Left ventricle myocardium inferior (tissue), 1 donor: Measurements from ENCODE around the gene R3HDM2. TPM values are rescaled to one million over a fixed set of nuclear protein-coding genes. Genes with fewer than 3 reads are reported as not detected.

Source experiments
- DNase-seq: peaks from one replicate; pipeline ENCODE4 v3.0.0-alpha.2; 2020
- H3K27ac ChIP-seq: fragments of 200-600 bp; replicated peaks from 2 replicates; pipeline ENCODE4 v1.8.0; 2021
- H3K27me3 ChIP-seq: fragments of 200-600 bp; 2 replicates; pipeline ENCODE4 v1.8.0; 2021; ENCODE audit warnings: low read depth
- H3K36me3 ChIP-seq: fragments of 200-600 bp; 2 replicates; pipeline ENCODE4 v1.8.0; 2021
- H3K4me1 ChIP-seq: fragments of 200-600 bp; 2 replicates; pipeline ENCODE4 v1.8.0; 2021
- H3K4me3 ChIP-seq: fragments of 200-600 bp; 2 replicates; pipeline ENCODE4 v1.8.0; 2021; ENCODE audit warnings: mild to moderate bottlenecking, moderate library complexity
- H3K9me3 ChIP-seq: fragments of 200-600 bp; replicated peaks from 2 replicates; pipeline ENCODE4 v1.8.0; 2021
- CTCF ChIP-seq: fragments of 200-600 bp; IDR thresholded peaks from 2 replicates; pipeline ENCODE4 v1.8.0; 2021; ENCODE audit warnings: antibody characterized with exemption, mild to moderate bottlenecking, borderline replicate concordance
- intact Hi-C: fragments of 100-400 bp; cut with micrococcal nuclease; formaldehyde crosslinking; loops from one replicate; pipeline ENCODE4 v1.11.0; 2022
- total RNA-seq: library from RNA; stranded (reverse); fragmentation: NEBNext Ultra II Directional; extraction: Animal tissue kit (Norgen Biotek cat#: 25700); gene quantifications from one replicate; pipeline ENCODE4 v1.2.1, GENCODE V29; 2021
- donor health status: DM: no; HTN: yes; CAD: no; lungs with severe emphysema.

Gene R3HDM2
- total RNA-seq, 1 donor from 2014 or later = 63.1 TPM

- DNase-seq = no peak
- intact Hi-C loops = no loop called here
Measured at GRCh38 chr12:57460841-57461275, 30.0 kb upstream of the R3HDM2 start.

GRCh38 chr12:57460468-57460784 is 29.6 kb upstream of the R3HDM2 start:
- Histone ChIP-seq H3K9me3 (no peaks in the 10 kb centered on the region), H3K27me3 (peaks cover 22% of the 10 kb centered on the region), H3K27ac (peak overlapping the region; percentile 88), H3K4me3 (peak overlapping the region; percentile 80), H3K36me3 (no peaks in the 10 kb centered on the region), H3K4me1 (peaks cover 44% of the 10 kb centered on the region)
- intact Hi-C loops = no loop called here
- TF ChIP-seq CTCF = no peak
- no peak for DNase-seq

More at GRCh38 chr12:57460841-57461275, 30.0 kb upstream of the R3HDM2 start:
- H3K4me3 ChIP-seq = peak overlapping the region; percentile 80
- no peaks in the 10 kb centered on the region for H3K36me3 ChIP-seq
- H3K27me3 ChIP-seq = peaks cover 26% of the 10 kb centered on the region
- TF ChIP-seq CTCF = no peak
- H3K27ac ChIP-seq = peak overlapping the region; percentile 18
- H3K4me1 ChIP-seq = peaks cover 44% of the 10 kb centered on the region
- no peaks in the 10 kb centered on the region for H3K9me3 ChIP-seq

- peaks cover 44% of the 10 kb centered on the region for H3K4me1 ChIP-seq
- peak within 1 kb of the TSS; percentile 80 for H3K4me3 ChIP-seq
- no peaks in the 10 kb centered on the region for H3K36me3 ChIP-seq
- H3K27ac ChIP-seq = peak within 1 kb of the TSS; percentile 88
- H3K27me3 ChIP-seq = peaks cover 20% of the 10 kb centered on the region
- H3K9me3 ChIP-seq = no peaks in the 10 kb centered on the region
- DNase-seq = no peak
- intact Hi-C loops = loop anchor here (5.0 kb wide), 1 partner anchor 158 kb away; no protein-coding TSS in a partner anchor
- TF ChIP-seq CTCF = no peak
Measured at GRCh38 chr12:57459750-57460467, 29.1 kb upstream of the R3HDM2 start, which contains the start of gene GLI1. TSS of gene GLI1 (plus strand) at chr12:57459785. CDS start at chr12:57463692, 3,907 bp downstream.

- Histone ChIP-seq H3K27ac (peak overlapping the region; percentile 88), H3K4me1 (peaks cover 44% of the 10 kb centered on the region), H3K4me3 (peak overlapping the region; percentile 80), H3K27me3 (peaks cover 20% of the 10 kb centered on the region), H3K9me3 (no peaks in the 10 kb centered on the region), H3K36me3 (no peaks in the 10 kb centered on the region)
- peak; percentile 97 for TF ChIP-seq CTCF
- intact Hi-C loops = loop anchor here (5.0 kb wide), 1 partner anchor 157 kb away; no protein-coding TSS in a partner anchor
- peak; percentile 93 for DNase-seq
Measured at GRCh38 chr12:57459055-57459749, 28.4 kb upstream of the R3HDM2 start.

GRCh38 chr12:57458665-57459054 is 27.8 kb upstream of the R3HDM2 start:
- DNase-seq = no peak
- Histone ChIP-seq H3K4me1 (peaks cover 44% of the 10 kb centered on the region), H3K4me3 (peak overlapping the region; percentile 80), H3K9me3 (no peaks in the 10 kb centered on the region), H3K36me3 (no peaks in the 10 kb centered on the region), H3K27ac (peak overlapping the region; percentile 88), H3K27me3 (peaks cover 16% of the 10 kb centered on the region)
- no peak for TF ChIP-seq CTCF
- intact Hi-C loops = loop anchor here (5.0 kb wide), 1 partner anchor 156 kb away; no protein-coding TSS in a partner anchor
